HG02840 (cell line): ENCODE measurements around the gene ADGB.
"Not testable (repeated sequence)": the region's sequence is repeated elsewhere in the genome, so short reads cannot be mapped to it uniquely, and the experiment has no call there.

Source experiments
- ATAC-seq: cut with Tn5 transposase; IDR thresholded peaks from one replicate; pipeline ENCODE4 v1.9.1; 2021; ENCODE audit warnings: mild to moderate bottlenecking, moderate library complexity, moderate number of reproducible peaks; ENCODE audit not compliant: unreplicated experiment, low FRiP score

ADGB gene

GRCh38 chr6:146741609-146742008 is 142.8 kb downstream of the ADGB start:
- no peak for ATAC-seq

DNA sequence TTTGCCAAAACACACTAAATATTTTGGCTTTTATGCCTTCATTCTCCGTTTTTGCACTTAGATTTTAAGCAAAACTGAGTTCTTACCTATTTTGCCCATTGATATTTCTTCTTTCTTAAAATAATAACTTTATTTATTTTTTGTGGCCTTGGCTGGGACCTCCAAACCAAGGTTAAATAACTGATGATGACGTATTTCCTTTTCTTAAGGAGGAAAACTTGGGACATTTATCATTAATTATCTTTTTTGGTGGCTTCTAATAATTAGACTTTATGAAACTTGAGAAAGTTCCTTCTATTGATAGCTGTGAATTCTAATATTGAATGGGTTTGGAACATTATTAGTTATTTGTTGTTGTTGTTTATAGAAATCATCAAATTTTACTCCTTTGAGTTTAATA is 154.5 kb downstream of the ADGB start:
- ATAC-seq: no peak

DNA sequence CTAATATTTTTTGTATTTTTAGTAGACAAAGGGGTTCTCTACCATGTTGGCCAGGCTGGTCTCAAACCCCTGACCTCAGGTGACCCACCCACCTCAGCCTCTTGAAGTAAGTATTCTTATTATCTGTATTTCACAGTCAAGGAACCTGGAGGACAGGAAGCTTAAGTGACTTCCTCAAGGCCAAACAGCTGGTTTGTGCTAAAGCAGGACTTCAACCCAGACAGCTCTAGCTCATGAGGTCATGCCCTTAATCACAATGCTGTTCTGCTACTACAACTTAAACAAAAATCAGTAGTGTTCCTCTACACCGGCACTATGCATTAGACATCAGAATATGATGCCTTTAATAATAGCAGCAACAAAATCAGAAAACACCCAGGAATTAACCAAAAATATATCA is 168.9 kb downstream of the ADGB start:
- ATAC-seq: no peak

- ATAC-seq: no peak
Measured at GRCh38 chr6:146768722-146769121, 169.9 kb downstream of the ADGB start.

- no peak for ATAC-seq
Measured at GRCh38 chr6:146770275-146770964, 171.6 kb downstream of the ADGB start.

GRCh38 chr6:146770965-146771735 is 172.4 kb downstream of the ADGB start:
- no peak for ATAC-seq

- ATAC-seq: no peak
Measured at GRCh38 chr6:146775220-146775619, 176.4 kb downstream of the ADGB start.

- no peak for ATAC-seq
Measured at GRCh38 chr6:146781836-146782235, 183.1 kb downstream of the ADGB start.

GRCh38 chr6:146785001-146785585 is 186.3 kb downstream of the ADGB start:
- no peak for ATAC-seq

DNA sequence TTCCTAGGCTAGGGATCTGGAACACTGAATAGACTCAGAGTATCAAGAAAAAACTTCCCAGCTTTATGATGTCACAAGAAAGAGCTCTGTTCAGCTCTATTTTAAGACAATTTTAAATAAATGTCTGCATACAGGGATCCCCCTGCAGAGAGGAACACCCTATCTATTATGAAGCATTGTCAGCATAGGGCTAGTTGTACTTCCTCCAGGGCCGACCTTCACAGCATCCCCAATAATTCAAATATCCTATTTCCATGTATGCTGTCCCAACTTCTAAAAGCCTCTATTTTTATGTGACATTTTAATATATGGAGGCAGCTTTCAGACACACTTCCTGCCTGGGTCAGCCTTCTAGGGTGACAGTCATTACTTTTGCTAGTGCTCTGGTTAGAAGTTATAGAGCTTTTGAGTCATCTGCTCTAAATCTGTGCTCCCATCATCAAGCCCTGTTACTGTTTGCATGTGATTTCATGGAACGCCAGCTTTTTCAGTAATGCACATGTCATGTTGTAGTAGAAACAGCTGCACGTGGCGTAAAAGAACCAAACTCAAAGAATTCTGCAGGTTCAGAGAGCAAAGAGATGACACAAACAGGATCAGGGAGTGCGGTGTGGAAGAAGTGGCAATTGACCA is 189.2 kb downstream of the ADGB start:
- no peak for ATAC-seq

- no peak for ATAC-seq
Measured at GRCh38 chr6:146790561-146791091, 191.9 kb downstream of the ADGB start.

DNA sequence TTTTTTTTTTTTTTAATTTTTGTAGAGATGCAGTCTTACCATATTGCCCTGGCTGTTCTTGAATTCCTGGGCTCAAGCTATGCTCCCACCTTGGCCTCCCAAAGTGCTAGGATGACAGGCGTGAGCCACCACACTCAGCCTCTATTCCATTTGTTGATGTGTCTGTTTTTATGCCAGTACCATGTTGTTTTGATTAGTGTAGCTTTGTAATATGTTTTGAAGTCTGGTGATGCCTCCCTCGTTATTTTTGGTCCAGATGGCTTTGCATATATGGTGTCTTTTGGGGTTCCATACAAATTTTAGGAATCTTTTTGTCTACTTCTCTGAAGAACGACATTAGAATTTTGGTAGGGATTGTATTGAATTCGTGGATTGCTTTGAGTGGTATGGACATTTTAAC is 193.2 kb downstream of the ADGB start:
- no peak for ATAC-seq

GRCh38 chr6:146793218-146793617 is 194.4 kb downstream of the ADGB start:
- ATAC-seq: not testable (repeated sequence)

GRCh38 chr6:146795479-146796133 is 196.8 kb downstream of the ADGB start:
- no peak for ATAC-seq

- ATAC-seq: not testable (repeated sequence)
Measured at GRCh38 chr6:146803167-146803566, 204.4 kb downstream of the ADGB start.

- ATAC-seq: no peak
Measured at GRCh38 chr6:146803601-146804000, 204.8 kb downstream of the ADGB start.

DNA sequence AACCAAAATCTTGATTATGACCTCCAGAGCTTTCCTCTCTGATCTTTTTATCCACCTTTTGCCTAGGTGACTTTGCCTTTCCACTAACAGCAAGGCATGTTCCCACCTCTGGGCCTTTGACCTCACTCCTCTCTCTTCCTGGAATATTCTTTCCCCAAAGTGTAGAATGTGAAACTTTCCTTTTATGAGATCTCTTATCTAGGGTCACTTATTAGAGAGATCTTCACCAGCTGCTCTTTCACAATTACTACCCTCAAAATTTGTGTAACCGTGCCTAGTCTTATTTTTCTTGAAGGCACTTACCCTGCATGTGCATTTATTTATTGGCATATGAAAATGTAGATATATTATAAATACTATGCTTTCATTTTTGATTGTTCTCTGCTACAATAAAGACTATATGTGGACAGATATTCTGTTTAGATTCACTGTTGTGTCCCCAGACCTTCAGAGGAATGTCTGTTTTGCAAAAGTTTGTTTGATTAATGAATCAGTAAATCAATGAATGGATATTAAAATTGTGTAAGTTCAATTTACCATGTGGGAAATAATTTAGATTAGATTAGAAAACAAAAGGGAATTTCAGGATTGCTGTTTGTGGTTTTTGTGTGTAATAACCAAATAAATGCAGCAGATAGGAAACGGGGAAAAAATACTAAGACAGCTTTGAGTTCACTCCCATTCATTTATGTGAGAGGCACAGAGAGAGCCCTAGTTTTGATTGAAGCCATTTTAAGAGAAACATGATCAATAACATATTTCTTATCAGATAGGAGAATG is 207.0 kb downstream of the ADGB start:
- no peak for ATAC-seq

DNA sequence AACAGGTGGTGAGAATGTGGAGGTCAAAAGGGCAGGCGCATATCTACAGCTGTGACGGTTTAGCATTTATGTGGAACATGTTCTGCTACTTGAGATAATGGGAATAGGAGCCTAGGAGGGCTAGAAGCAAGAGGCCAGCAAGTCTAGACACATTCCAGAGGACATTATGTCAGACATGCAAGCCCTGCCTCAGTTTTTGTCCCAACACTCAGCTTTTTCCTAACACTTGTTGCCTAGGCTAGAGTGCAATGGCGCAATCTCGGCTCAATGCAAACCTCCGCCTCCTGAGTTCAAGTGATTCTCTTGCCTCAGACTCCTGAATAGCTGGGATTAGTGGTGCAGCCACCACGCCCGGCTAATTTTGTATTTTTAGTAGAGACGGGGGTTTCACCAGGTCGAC is 210.2 kb downstream of the ADGB start:
- ATAC-seq: not testable (repeated sequence)

- not testable (repeated sequence) for ATAC-seq
Measured at GRCh38 chr6:146812811-146813321, 214.1 kb downstream of the ADGB start.
